AG09309 (cell line): ENCODE measurements around the gene ATP8B1.

Experiments used
- DNase-seq: peaks from one replicate; pipeline ENCODE4 v3.0.0-alpha.2; 2010; ENCODE audit warnings: low read depth
- H3K4me3 ChIP-seq: 2 replicates; pipeline ENCODE4 v1.5.1; 2011; ENCODE audit warnings: mild to moderate bottlenecking, low read depth, low read length, moderate library complexity; ENCODE audit not compliant: control insufficient read depth
- TF ChIP-seq, protein P1 (sequence below): IDR thresholded peaks from 2 replicates; pipeline ENCODE4 v1.5.1; 2011; ENCODE audit warnings: mild to moderate bottlenecking, low read depth, low read length, inconsistent platforms; ENCODE audit not compliant: insufficient read depth, control insufficient read depth; ENCODE audit errors: missing control alignments

ATP8B1 gene

DNA sequence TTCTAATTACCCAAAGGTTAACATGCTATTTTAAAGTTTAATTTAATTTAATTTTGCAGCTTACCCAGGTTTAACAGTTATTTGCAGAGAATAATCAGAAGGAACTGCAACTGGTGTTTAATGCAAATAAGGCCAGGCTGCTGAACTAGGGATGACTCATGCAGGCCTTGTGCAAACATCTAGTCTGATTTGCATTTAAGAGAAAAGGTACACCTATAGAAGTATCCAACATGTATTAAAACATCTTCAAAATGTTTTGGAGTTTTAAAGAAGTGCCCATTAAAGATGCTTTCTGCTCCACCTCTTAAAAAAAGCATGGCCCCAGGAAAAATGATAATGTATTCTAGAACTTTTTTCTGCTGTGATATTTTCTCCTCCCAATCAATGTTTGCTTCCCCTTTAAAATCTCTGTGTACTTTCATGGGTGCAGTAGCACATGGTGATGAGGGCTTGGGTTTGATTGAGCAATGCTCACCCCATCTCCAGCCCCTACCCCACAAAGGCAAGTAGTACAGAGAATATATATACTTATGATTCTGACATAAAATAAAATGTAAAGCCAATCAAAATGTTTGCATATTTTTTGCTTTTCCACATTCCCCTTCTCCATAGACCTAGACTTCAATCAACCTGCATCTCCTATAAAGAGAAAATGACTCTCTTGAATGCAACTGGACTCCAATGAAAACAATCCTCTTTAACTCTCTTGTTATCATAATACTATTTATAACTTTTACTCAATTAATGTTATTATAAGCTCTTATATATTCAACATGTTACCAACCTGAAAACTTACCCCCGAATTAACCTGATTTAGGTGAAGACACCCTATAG lies 54.1 kb downstream of the ATP8B1 start:
- no peak overlapping the region for H3K4me3 ChIP-seq
- no peak for DNase-seq
- TF ChIP-seq, protein P1, sequence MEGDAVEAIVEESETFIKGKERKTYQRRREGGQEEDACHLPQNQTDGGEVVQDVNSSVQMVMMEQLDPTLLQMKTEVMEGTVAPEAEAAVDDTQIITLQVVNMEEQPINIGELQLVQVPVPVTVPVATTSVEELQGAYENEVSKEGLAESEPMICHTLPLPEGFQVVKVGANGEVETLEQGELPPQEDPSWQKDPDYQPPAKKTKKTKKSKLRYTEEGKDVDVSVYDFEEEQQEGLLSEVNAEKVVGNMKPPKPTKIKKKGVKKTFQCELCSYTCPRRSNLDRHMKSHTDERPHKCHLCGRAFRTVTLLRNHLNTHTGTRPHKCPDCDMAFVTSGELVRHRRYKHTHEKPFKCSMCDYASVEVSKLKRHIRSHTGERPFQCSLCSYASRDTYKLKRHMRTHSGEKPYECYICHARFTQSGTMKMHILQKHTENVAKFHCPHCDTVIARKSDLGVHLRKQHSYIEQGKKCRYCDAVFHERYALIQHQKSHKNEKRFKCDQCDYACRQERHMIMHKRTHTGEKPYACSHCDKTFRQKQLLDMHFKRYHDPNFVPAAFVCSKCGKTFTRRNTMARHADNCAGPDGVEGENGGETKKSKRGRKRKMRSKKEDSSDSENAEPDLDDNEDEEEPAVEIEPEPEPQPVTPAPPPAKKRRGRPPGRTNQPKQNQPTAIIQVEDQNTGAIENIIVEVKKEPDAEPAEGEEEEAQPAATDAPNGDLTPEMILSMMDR, result no peak

DNA sequence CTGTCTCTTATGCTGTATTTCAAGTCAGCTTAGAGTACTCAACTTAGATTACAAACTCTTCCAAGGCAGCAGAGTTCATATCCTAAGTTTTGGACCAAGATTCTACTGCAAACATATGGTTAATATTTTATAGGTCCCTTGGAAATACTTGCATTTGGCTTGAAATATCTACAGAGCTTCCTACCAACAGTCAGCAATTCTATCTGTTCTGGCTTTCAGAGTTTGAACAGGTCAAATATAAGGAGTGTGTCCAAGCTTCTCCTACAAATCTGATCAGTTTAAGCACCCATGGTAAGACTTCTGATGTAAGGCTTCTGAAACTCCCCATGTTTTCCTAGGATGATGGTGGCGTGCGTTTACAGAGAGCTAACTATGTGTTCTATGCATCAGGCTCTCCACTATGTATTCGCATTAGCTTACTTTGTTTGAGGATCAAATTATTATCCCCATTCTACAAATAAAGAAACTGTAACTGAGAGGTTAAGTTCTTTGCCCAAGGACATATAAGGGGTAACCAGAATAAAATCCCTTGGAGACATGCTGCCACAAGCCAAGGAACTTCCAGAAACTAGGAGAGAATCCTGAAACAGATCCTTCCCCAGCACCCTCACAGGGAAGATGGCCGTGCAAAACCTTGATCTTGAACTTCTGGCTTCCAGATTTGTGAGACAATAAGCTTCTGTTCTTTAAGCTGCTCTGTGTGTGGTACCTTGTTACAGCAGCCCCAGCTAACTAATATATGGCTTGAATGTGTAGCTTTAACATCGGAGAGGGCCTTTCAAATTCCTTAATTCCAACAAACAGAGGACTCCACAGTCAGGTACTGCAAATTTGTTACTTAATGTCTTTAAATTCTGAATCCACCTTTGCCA lies 55.1 kb downstream of the ATP8B1 start:
- H3K4me3 ChIP-seq, result no peak overlapping the region
- TF ChIP-seq, protein P1, result no peak
- no peak for DNase-seq

DNA sequence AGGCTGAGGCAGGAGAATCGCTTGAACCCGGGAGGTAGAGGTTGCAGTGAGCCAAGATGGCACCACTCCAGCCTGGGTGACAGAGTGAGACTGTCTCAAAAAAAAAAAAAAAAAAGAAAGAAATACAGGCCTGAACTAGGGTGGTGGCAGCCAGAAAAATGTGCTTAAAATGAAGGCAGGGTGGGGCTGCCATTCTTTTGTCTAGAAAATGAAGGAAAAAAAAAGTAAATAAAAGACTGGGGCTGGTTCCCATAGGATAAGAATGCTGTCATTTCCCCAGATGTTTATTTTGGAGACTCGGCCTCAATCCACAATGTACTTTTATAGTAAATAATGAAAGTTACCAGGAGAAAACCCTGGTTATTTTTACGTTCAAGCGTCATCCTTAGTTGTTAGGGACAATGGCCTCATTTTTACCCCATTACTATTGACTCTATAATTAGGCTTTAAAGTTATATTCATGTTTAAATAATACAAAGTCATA lies 58.9 kb downstream of the ATP8B1 start:
- H3K4me3 ChIP-seq, result no peak overlapping the region
- TF ChIP-seq, protein P1, result no peak
- DNase-seq, result no peak

DNA sequence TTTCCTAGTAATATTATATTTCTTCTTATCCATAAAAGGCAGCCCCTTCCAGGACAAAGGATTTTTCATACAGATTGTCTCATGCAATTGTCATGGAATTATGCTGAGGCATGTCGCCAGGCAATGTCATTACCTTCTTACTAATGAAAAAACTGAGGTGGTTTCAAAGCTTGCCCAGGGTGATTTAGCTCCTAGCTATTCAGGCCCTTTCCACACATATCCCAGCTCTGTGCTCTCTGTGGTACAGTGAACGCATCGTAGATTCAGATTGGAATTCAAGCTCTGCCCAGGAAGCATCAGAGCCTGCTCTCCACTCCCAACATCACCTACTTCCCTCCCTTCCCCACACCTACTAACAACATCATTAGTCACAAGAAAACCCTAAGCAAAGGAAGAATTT lies 60.1 kb downstream of the ATP8B1 start:
- TF ChIP-seq, protein P1, result no peak
- peak; percentile 43 for DNase-seq
- H3K4me3 ChIP-seq, result no peak overlapping the region

DNA sequence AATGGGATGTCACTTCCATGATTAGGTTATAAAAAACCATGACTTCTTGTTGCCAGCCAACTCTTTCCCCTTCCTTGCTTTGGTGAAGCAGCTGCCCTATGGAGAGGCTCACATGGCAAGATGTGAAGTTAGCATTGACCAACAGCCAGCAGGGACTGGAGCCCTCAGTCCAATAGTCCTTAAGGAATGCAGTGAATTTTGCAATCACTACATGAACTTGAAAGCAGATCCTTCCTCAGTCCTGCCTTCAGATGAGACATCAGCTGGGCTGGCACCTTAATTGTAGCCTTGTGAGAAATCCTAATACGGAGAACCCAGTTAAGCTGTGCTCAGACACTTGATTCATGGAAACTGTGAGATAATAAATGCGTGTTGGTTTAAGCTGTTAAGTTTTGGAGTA lies 61.8 kb downstream of the ATP8B1 start:
- no peak for DNase-seq
- no peak overlapping the region for H3K4me3 ChIP-seq
- TF ChIP-seq, protein P1, result no peak

DNA sequence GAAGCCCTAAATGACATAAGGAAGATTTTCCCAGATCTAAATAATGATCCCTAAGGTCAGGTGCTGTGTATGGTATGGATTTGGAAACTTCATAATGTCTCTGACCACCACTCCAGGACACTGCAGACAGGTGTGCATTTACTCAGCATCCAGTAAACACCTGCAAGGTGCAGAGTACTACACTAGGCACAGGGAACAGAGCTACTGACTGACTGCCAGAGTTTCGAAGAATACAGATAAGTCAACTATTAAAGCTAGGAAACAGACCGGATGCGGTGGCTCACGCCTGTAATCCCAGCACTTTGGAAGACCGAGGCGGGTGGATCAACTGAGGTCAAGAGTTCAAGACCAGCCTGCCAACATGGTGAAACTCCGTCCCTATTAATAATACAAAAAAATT lies 65.0 kb downstream of the ATP8B1 start:
- no peak overlapping the region for H3K4me3 ChIP-seq
- TF ChIP-seq, protein P1, result no peak
- no peak for DNase-seq
